ENCODE data around the gene SUPT6H.

Gene SUPT6H

DNA sequence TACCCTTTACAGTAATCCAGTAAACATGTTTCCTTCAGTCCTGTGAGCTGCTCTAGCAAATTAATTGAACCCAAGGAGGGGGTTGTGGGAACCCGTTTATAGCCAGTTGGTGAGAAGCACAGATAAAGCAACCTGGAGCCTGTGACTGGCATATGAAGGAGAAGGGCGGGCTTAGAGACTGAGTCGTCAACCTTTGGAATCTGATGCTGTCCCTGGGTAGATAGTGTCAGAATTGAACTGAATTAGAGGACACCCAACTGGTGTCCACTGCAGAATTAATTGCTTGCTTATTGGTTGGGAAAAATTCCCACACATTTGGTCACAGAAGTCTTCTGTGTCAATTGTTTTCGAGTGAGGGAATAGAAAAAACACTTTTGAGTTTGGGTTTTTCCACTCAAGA, 35.2 kb upstream of the SUPT6H start:
- DNase-seq, result no peak
- peaks cover 71% of the 10 kb centered on the region for H3K36me3 ChIP-seq
- H3K9me3 ChIP-seq (ENCODE audit: severe bottlenecking), result no peaks in the 10 kb centered on the region
- H3K27ac ChIP-seq, result 0 out of 2 replicates have a peak overlapping the region, but pooled peaks have one; percentile 19
- TF ChIP-seq, protein P1, sequence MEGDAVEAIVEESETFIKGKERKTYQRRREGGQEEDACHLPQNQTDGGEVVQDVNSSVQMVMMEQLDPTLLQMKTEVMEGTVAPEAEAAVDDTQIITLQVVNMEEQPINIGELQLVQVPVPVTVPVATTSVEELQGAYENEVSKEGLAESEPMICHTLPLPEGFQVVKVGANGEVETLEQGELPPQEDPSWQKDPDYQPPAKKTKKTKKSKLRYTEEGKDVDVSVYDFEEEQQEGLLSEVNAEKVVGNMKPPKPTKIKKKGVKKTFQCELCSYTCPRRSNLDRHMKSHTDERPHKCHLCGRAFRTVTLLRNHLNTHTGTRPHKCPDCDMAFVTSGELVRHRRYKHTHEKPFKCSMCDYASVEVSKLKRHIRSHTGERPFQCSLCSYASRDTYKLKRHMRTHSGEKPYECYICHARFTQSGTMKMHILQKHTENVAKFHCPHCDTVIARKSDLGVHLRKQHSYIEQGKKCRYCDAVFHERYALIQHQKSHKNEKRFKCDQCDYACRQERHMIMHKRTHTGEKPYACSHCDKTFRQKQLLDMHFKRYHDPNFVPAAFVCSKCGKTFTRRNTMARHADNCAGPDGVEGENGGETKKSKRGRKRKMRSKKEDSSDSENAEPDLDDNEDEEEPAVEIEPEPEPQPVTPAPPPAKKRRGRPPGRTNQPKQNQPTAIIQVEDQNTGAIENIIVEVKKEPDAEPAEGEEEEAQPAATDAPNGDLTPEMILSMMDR (IDR thresholded peaks at IDR 0.05; ENCODE audit: low read depth, low read length), result no peak
- no peaks in the 10 kb centered on the region for H3K27me3 ChIP-seq (ENCODE audit: insufficient read depth, low read depth, severe bottlenecking)
- H3K4me3 ChIP-seq (ENCODE audit: low read depth, low read length), result no peak overlapping the region

DNA sequence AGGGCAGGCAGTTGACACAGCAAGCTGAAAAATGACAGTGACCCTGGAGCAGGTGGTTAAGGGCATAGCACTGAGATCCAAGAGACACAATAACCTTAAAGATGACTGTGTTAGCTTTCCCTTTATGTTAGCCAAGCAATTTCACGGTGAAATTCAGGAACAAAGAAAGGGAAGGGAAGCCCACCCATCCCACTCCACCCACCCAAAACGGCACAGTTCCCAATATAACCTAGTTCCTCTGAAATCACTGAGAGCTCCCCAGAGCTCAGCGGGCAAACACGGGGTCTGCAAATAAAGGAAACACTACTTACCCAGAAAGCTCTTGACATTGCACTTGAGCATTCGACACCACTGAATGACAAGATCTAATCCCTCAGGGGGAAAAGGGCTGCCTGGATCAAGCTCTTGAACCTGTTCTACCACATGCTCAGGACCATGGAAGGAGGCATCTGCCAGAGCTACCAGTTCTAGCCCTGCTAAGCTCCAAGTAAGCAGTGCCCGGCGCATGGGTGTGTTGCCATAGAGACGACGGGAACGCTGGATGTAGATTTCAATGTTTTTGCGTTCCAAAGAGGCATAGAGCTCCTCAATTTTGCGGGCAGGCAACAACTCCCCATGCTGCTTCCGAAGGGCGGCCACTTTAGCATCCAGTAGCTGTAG, 27.7 kb upstream of the SUPT6H start:
- no peak for DNase-seq
- H3K36me3 ChIP-seq, result peaks cover 92% of the 10 kb centered on the region

GRCh38 chr17:28635506-28635905, 26.5 kb upstream of the SUPT6H start:
- TF ChIP-seq, protein P1 (IDR thresholded peaks at IDR 0.05; ENCODE audit: low read depth, low read length), result no peak
- Histone ChIP-seq H3K27me3 (ENCODE audit: insufficient read depth, low read depth, severe bottlenecking) (no peaks in the 10 kb centered on the region), H3K27ac (no peak overlapping the region), H3K36me3 (peaks cover 95% of the 10 kb centered on the region), H3K4me3 (ENCODE audit: low read depth, low read length) (no peak overlapping the region), H3K9me3 (ENCODE audit: severe bottlenecking) (no peaks in the 10 kb centered on the region)
- DNase-seq, result no peak

More for the DNA sequence above, 27.7 kb upstream of the SUPT6H start:
- Histone ChIP-seq H3K27ac (no peak overlapping the region), H3K27me3 (ENCODE audit: insufficient read depth, low read depth, severe bottlenecking) (no peaks in the 10 kb centered on the region), H3K4me3 (ENCODE audit: low read depth, low read length) (no peak overlapping the region), H3K9me3 (ENCODE audit: severe bottlenecking) (no peaks in the 10 kb centered on the region)
- TF ChIP-seq, protein P1 (IDR thresholded peaks at IDR 0.05; ENCODE audit: low read depth, low read length), result no peak

DNA sequence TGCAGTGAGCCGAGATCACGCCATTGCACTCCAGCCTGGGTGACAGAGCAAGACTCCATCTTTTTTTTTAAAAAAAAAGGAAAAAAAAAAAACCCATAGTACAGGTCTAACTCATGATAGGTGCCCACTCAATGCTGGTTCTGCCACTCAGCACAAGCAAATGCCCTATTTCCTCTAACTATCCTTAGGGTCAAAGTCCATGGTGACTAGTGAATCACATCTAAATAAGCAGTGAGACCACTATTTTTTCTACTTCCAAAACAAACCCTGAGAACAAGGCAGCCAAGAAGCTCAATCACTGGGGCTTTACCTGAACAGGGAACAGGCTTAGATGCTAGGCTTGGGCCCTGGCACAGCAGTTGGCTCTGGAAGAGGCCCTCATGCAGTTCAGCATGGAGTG, 20.4 kb upstream of the SUPT6H start:
- no peak for DNase-seq
- peaks cover 69% of the 10 kb centered on the region for H3K36me3 ChIP-seq
- TF ChIP-seq, protein P1 (IDR thresholded peaks at IDR 0.05; ENCODE audit: low read depth, low read length), result no peak
- H3K9me3 ChIP-seq (ENCODE audit: severe bottlenecking), result no peaks in the 10 kb centered on the region
- no peaks in the 10 kb centered on the region for H3K27me3 ChIP-seq (ENCODE audit: insufficient read depth, low read depth, severe bottlenecking)
- no peak overlapping the region for H3K4me3 ChIP-seq (ENCODE audit: low read depth, low read length)
- H3K27ac ChIP-seq, result no peak overlapping the region

- Histone ChIP-seq H3K36me3 (peaks cover 52% of the 10 kb centered on the region), H3K4me3 (ENCODE audit: low read depth, low read length) (peak overlapping the region; percentile 91), H3K27ac (peak overlapping the region; percentile 60), H3K9me3 (ENCODE audit: severe bottlenecking) (no peaks in the 10 kb centered on the region), H3K27me3 (ENCODE audit: insufficient read depth, low read depth, severe bottlenecking) (no peaks in the 10 kb centered on the region)
- DNase-seq, result peak; percentile 49
- TF ChIP-seq, protein P1 (IDR thresholded peaks at IDR 0.05; ENCODE audit: low read depth, low read length), result peak; percentile 69
Observed at GRCh38 chr17:28643983-28644786, 17.8 kb upstream of the SUPT6H start.
